ENCODE results near the gene NEMP2.

GRCh38 chr2:190458352-190459107, 76.0 kb downstream of the NEMP2 start:
- TF ChIP-seq CTCF (conservative IDR thresholded peaks at IDR 0.05) (no peak), ZFX (IDR thresholded peaks at IDR 0.05) (no peak)
